Keratinocyte (primary cell): ENCODE data around the gene CCDC15. TPM values are rescaled to one million over a fixed set of nuclear protein-coding genes. Genes with fewer than 3 reads are reported as not detected.

Experiments
- DNase-seq: peaks from one replicate; pipeline ENCODE4 v3.0.0-alpha.2; 2011; ENCODE audit warnings: low read depth, missing footprints, low spot score
- FAIRE-seq: peaks from 2 replicates; lab custom pipeline; 2011; peaks lifted over from hg19 to GRCh38; lab: Jason Lieb, UNC
- H2AFZ ChIP-seq: 2 replicates; pipeline ENCODE4 v1.6.0; 2012; ENCODE audit warnings: low read length, control low read depth, inconsistent platforms; ENCODE audit not compliant: control insufficient read depth
- H3K27ac ChIP-seq: 2 replicates; pipeline ENCODE4 v1.5.1; 2011; ENCODE audit warnings: low read length; ENCODE audit not compliant: control insufficient read depth, insufficient read depth
- H3K27me3 ChIP-seq: 3 replicates; pipeline ENCODE4 v1.6.0; 2011; ENCODE audit warnings: low read length; ENCODE audit not compliant: control insufficient read depth, insufficient read depth; ENCODE audit errors: extremely low read depth
- H3K36me3 ChIP-seq, 2 experiments: 2 replicates in 1 of 2; 3 replicates in 1 of 2; pipeline ENCODE4 v1.5.1; 2011; ENCODE audit warnings: low read length in 2 of 2, mild to moderate bottlenecking in 1 of 2; ENCODE audit not compliant: control insufficient read depth in 2 of 2, insufficient read depth in 2 of 2; ENCODE audit errors: extremely low read depth in 1 of 2
- H3K4me1 ChIP-seq: 3 replicates; pipeline ENCODE4 v1.5.1; 2011; ENCODE audit warnings: low read length; ENCODE audit not compliant: control insufficient read depth, insufficient read depth; ENCODE audit errors: extremely low read depth
- H3K4me2 ChIP-seq: 3 replicates; pipeline ENCODE4 v1.6.0; 2011; ENCODE audit warnings: low read depth, low read length; ENCODE audit not compliant: control insufficient read depth, insufficient read depth; ENCODE audit errors: extremely low read depth
- H3K4me3 ChIP-seq, 3 experiments: fragments of 200-600 bp in 1 of 3; sonication (generic) in 1 of 3; 2 replicates in 2 of 3; 3 replicates in 1 of 3; pipeline ENCODE4 v1.5.1; 2011 to 2016; ENCODE audit warnings: low read length in 3 of 3, mild to moderate bottlenecking in 3 of 3, control low read depth in 2 of 3, inconsistent platforms in 1 of 3, low read depth in 1 of 3, mixed read lengths in 1 of 3, mixed run types in 1 of 3, moderate library complexity in 1 of 3; ENCODE audit not compliant: control insufficient read depth in 2 of 3, insufficient read depth in 2 of 3; ENCODE audit errors: extremely low read depth in 1 of 3
- H3K79me2 ChIP-seq: 2 replicates; pipeline ENCODE4 v1.6.0; 2012; ENCODE audit warnings: low read length; ENCODE audit not compliant: control insufficient read depth, insufficient read depth
- H3K9ac ChIP-seq: 3 replicates; pipeline ENCODE4 v1.6.0; 2011; ENCODE audit warnings: low read length; ENCODE audit not compliant: control insufficient read depth, insufficient read depth; ENCODE audit errors: extremely low read depth
- H3K9me1 ChIP-seq: 3 replicates; pipeline ENCODE4 v1.6.0; 2011; ENCODE audit warnings: low read length; ENCODE audit not compliant: control insufficient read depth, insufficient read depth; ENCODE audit errors: extremely low read depth
- H3K9me3 ChIP-seq: 2 replicates; pipeline ENCODE4 v1.5.1; 2012; ENCODE audit warnings: low read depth, low read length; ENCODE audit not compliant: control insufficient read depth
- H4K20me1 ChIP-seq: 3 replicates; pipeline ENCODE4 v1.6.0; 2011; ENCODE audit warnings: low read length; ENCODE audit not compliant: control insufficient read depth, insufficient read depth; ENCODE audit errors: extremely low read depth
- CTCF ChIP-seq, 3 experiments: IDR thresholded peaks in 1 of 3; conservative IDR thresholded peaks in 1 of 3; optimal IDR thresholded peaks in 1 of 3; 2 replicates in 2 of 3; 3 replicates in 1 of 3; pipeline versions ENCODE3 to v1.5.1; 2011; ENCODE audit warnings: low read length in 3 of 3, mild to moderate bottlenecking in 3 of 3, moderate library complexity in 2 of 3, control low read depth in 1 of 3, inconsistent platforms in 1 of 3; ENCODE audit not compliant: insufficient read depth in 2 of 3; ENCODE audit errors: extremely low read depth in 1 of 3
- EZH2 ChIP-seq: IDR thresholded peaks from one replicate; pipeline ENCODE4 v1.6.1; 2012; ENCODE audit warnings: inconsistent platforms, mild to moderate bottlenecking, low read length, moderate library complexity
- dilution Hi-C: fragments of 300-500 bp; cut with MboI; formaldehyde crosslinking; loops from one replicate; pipeline ENCODE4 v1.7.0; 2020; ENCODE audit warnings: low sequenced_read_pairs; ENCODE audit not compliant: extremely low pct_ligation_motif_present
- polyA plus RNA-seq, 5 experiments: library from polyadenylated mRNA; depleted of rRNA in 3 of 5; stranded (reverse) in 3 of 5; stranded (forward) in 1 of 5; unstranded in 1 of 5; fragments of >200 nt; gene quantifications; 1 replicate in 1 of 5; 2 replicates in 3 of 5; 3 replicates in 1 of 5; pipeline versions ENCODE4 v1.2.1 to v1.2.3, GENCODE V29; 2011 to 2012; ENCODE audit warnings: missing spikeins in 2 of 5, low read depth in 1 of 5, low replicate concordance in 1 of 5

The CCDC15 gene
- polyA plus RNA-seq, 1 donor (not counting 4 experiments of a cell fraction or from before 2014, with no cell fraction given): 2.0 TPM

GRCh38 chr11:125084057-125084416 is 130.0 kb downstream of the CCDC15 start:
- FAIRE-seq (no peak), DNase-seq (no peak)
- Histone ChIP-seq H3K27me3 (no peaks in the 10 kb centered on the region), H3K27ac (no peak overlapping the region), H3K79me2 (no peaks in the 10 kb centered on the region), H3K9me3 (no peaks in the 10 kb centered on the region), H3K4me3 (no peak overlapping the region), H3K4me2 (peak overlapping the region; percentile 82), H3K9ac (no peak overlapping the region), H3K36me3 (peaks cover 3 to 16% of the 10 kb centered on the region in 2 experiments), H2AFZ (no peak overlapping the region), H3K9me1 (no peaks in the 10 kb centered on the region), H4K20me1 (no peaks in the 10 kb centered on the region), H3K4me1 (peaks cover 24% of the 10 kb centered on the region)
- TF ChIP-seq EZH2 (no peak), CTCF (optimal IDR thresholded peaks at IDR 0.05 in 1 of 3, IDR thresholded peaks at IDR 0.05 in 1 of 3, conservative IDR thresholded peaks at IDR 0.05 in 1 of 3; ENCODE audit: extremely low read depth in 1 of 3, insufficient read depth in 2 of 3, low read length in 3 of 3) (no peak)
- dilution Hi-C loops: no loop called here

- Histone ChIP-seq H3K9me1 (no peaks in the 10 kb centered on the region), H3K36me3 (peaks cover 3 to 16% of the 10 kb centered on the region in 2 experiments), H3K9ac (no peak overlapping the region), H3K79me2 (no peaks in the 10 kb centered on the region), H3K4me2 (no peak overlapping the region), H3K27me3 (no peaks in the 10 kb centered on the region), H4K20me1 (no peaks in the 10 kb centered on the region), H3K9me3 (no peaks in the 10 kb centered on the region), H2AFZ (no peak overlapping the region), H3K4me3 (no peak overlapping the region), H3K4me1 (peaks cover 24% of the 10 kb centered on the region), H3K27ac (no peak overlapping the region)
- no peak for FAIRE-seq
- DNase-seq: no peak
- TF ChIP-seq CTCF (optimal IDR thresholded peaks at IDR 0.05 in 1 of 3, IDR thresholded peaks at IDR 0.05 in 1 of 3, conservative IDR thresholded peaks at IDR 0.05 in 1 of 3; ENCODE audit: extremely low read depth in 1 of 3, insufficient read depth in 2 of 3, low read length in 3 of 3) (no peak), EZH2 (no peak)
- dilution Hi-C loops: no loop called here
Measured at GRCh38 chr11:125084761-125085231, 130.8 kb downstream of the CCDC15 start.
